ENCODE measurements around the gene LAX1.
"Not testable (repeated sequence)": the region's sequence is repeated elsewhere in the genome, so short reads cannot be mapped to it uniquely, and the experiment has no call there.

The LAX1 gene

GRCh38 chr1:203765029-203765837 lies at the start of gene LAX1:
Gene LAX1 (plus strand): TSS chr1:203765183. CDS start chr1:203765566, 383 bp downstream.
- peak; percentile 65 for DNase-seq

- DNase-seq, result no peak
Observed at GRCh38 chr1:203717120-203717519, 47.9 kb upstream of the LAX1 start.

- no peak for DNase-seq
Observed at GRCh38 chr1:203720242-203720641, 44.7 kb upstream of the LAX1 start.

- DNase-seq, result no peak
Observed at GRCh38 chr1:203722909-203723308, 42.1 kb upstream of the LAX1 start.

- DNase-seq, result no peak
Observed at GRCh38 chr1:203726417-203726867, 38.5 kb upstream of the LAX1 start.

- DNase-seq, result no peak
Observed at GRCh38 chr1:203733009-203733863, 31.7 kb upstream of the LAX1 start.

GRCh38 chr1:203742436-203742835 lies 22.5 kb upstream of the LAX1 start:
- DNase-seq, result no peak

- DNase-seq, result no peak
Observed at GRCh38 chr1:203743091-203743571, 21.9 kb upstream of the LAX1 start.

GRCh38 chr1:203744075-203744972 lies 20.7 kb upstream of the LAX1 start:
- peak; percentile 11 for DNase-seq

- DNase-seq, result no peak
Observed at GRCh38 chr1:203746281-203746680, 18.7 kb upstream of the LAX1 start.

- no peak for DNase-seq
Observed at GRCh38 chr1:203751051-203751450, 13.9 kb upstream of the LAX1 start.

- not testable (repeated sequence) for DNase-seq
Observed at GRCh38 chr1:203751618-203752361, 13.2 kb upstream of the LAX1 start.

GRCh38 chr1:203754455-203754864 lies 10.5 kb upstream of the LAX1 start:
- DNase-seq, result peak; percentile 22

- DNase-seq, result no peak
Observed at GRCh38 chr1:203756036-203756435, 8.9 kb upstream of the LAX1 start.

GRCh38 chr1:203758749-203759148 lies 6.2 kb upstream of the LAX1 start:
- not testable (repeated sequence) for DNase-seq

- no peak for DNase-seq
Observed at GRCh38 chr1:203760506-203760905, 4.5 kb upstream of the LAX1 start.

- not testable (repeated sequence) for DNase-seq
Observed at GRCh38 chr1:203761958-203762357, 3.0 kb upstream of the LAX1 start.

GRCh38 chr1:203763505-203763904 lies 1.5 kb upstream of the LAX1 start:
- no peak for DNase-seq

GRCh38 chr1:203764105-203765028 lies 616 bp upstream of the LAX1 start:
- no peak for DNase-seq

GRCh38 chr1:203768256-203768655 lies 3.3 kb downstream of the LAX1 start:
- DNase-seq, result no peak

Measured in CD4-positive, alpha-beta T cell treated with Interferon gamma for 1 hour (primary cell).